ENCODE measurements around the gene TRAF3. TPM values are rescaled to one million over a fixed set of nuclear protein-coding genes. Genes with fewer than 3 reads are reported as not detected.

The TRAF3 gene
- total RNA-seq, 1 experiment from 2014 or later, result 11.2 TPM

DNA sequence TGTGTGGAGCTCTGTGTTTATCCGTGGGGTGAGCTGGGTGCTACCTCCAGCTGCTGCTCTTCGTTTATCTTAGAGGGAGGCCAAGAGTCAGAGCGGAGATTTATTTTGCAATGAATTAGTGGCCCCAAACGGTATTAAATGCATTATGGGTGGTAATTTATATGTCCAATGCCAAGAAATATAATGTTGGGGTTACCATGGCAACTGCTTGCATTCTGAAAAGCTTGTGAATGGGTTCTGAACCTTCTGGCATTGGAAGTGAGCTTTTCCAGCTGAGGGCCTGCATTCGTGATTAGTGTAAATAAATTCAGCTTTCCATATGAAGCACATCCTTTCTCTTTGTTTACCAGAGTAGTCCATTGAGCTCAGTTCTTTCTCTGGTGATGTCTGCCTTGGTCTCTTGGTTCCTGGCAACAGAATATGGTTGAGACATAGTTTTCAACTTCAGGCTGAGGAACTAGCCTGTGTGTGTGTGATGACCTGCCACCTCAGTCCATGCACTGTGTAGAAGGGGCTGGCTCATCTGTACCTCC lies 51.8 kb downstream of the TRAF3 start (continued):
- TF ChIP-seq, protein P1, sequence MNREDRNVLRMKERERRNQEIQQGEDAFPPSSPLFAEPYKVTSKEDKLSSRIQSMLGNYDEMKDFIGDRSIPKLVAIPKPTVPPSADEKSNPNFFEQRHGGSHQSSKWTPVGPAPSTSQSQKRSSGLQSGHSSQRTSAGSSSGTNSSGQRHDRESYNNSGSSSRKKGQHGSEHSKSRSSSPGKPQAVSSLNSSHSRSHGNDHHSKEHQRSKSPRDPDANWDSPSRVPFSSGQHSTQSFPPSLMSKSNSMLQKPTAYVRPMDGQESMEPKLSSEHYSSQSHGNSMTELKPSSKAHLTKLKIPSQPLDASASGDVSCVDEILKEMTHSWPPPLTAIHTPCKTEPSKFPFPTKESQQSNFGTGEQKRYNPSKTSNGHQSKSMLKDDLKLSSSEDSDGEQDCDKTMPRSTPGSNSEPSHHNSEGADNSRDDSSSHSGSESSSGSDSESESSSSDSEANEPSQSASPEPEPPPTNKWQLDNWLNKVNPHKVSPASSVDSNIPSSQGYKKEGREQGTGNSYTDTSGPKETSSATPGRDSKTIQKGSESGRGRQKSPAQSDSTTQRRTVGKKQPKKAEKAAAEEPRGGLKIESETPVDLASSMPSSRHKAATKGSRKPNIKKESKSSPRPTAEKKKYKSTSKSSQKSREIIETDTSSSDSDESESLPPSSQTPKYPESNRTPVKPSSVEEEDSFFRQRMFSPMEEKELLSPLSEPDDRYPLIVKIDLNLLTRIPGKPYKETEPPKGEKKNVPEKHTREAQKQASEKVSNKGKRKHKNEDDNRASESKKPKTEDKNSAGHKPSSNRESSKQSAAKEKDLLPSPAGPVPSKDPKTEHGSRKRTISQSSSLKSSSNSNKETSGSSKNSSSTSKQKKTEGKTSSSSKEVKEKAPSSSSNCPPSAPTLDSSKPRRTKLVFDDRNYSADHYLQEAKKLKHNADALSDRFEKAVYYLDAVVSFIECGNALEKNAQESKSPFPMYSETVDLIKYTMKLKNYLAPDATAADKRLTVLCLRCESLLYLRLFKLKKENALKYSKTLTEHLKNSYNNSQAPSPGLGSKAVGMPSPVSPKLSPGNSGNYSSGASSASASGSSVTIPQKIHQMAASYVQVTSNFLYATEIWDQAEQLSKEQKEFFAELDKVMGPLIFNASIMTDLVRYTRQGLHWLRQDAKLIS (CRISPR knock-in tag; IDR thresholded peaks at IDR 0.05; ENCODE audit: borderline replicate concordance), result no peak
- no peak for TF ChIP-seq RELA (CRISPR knock-in tag; IDR thresholded peaks at IDR 0.05; ENCODE audit: borderline replicate concordance)
- no peak for TF ChIP-seq JAZF1 (CRISPR knock-in tag; IDR thresholded peaks at IDR 0.05)
- TF ChIP-seq, protein P2, sequence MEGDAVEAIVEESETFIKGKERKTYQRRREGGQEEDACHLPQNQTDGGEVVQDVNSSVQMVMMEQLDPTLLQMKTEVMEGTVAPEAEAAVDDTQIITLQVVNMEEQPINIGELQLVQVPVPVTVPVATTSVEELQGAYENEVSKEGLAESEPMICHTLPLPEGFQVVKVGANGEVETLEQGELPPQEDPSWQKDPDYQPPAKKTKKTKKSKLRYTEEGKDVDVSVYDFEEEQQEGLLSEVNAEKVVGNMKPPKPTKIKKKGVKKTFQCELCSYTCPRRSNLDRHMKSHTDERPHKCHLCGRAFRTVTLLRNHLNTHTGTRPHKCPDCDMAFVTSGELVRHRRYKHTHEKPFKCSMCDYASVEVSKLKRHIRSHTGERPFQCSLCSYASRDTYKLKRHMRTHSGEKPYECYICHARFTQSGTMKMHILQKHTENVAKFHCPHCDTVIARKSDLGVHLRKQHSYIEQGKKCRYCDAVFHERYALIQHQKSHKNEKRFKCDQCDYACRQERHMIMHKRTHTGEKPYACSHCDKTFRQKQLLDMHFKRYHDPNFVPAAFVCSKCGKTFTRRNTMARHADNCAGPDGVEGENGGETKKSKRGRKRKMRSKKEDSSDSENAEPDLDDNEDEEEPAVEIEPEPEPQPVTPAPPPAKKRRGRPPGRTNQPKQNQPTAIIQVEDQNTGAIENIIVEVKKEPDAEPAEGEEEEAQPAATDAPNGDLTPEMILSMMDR (IDR thresholded peaks at IDR 0.05), result no peak
- TF ChIP-seq NFATC4 (CRISPR knock-in tag; IDR thresholded peaks at IDR 0.05), result no peak
- no peak for TF ChIP-seq RORB (CRISPR knock-in tag; IDR thresholded peaks at IDR 0.05)
- TF ChIP-seq, protein P3, sequence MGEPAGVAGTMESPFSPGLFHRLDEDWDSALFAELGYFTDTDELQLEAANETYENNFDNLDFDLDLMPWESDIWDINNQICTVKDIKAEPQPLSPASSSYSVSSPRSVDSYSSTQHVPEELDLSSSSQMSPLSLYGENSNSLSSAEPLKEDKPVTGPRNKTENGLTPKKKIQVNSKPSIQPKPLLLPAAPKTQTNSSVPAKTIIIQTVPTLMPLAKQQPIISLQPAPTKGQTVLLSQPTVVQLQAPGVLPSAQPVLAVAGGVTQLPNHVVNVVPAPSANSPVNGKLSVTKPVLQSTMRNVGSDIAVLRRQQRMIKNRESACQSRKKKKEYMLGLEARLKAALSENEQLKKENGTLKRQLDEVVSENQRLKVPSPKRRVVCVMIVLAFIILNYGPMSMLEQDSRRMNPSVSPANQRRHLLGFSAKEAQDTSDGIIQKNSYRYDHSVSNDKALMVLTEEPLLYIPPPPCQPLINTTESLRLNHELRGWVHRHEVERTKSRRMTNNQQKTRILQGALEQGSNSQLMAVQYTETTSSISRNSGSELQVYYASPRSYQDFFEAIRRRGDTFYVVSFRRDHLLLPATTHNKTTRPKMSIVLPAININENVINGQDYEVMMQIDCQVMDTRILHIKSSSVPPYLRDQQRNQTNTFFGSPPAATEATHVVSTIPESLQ (CRISPR knock-in tag; IDR thresholded peaks at IDR 0.05), result no peak
- TF ChIP-seq ETV6 (CRISPR knock-in tag; IDR thresholded peaks at IDR 0.05), result no peak
- TF ChIP-seq, protein P4, sequence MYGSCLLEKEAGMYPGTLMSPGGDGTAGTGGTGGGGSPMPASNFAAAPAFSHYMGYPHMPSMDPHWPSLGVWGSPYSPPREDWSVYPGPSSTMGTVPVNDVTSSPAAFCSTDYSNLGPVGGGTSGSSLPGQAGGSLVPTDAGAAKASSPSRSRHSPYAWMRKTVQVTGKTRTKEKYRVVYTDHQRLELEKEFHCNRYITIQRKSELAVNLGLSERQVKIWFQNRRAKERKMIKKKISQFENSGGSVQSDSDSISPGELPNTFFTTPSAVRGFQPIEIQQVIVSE (CRISPR knock-in tag; IDR thresholded peaks at IDR 0.05; ENCODE audit: borderline replicate concordance), result no peak
- no peak for TF ChIP-seq SMAD4 (CRISPR knock-in tag; IDR thresholded peaks at IDR 0.05)
- no peak for TF ChIP-seq ZNF416 (CRISPR knock-in tag; IDR thresholded peaks at IDR 0.05)
- TF ChIP-seq, protein P5, sequence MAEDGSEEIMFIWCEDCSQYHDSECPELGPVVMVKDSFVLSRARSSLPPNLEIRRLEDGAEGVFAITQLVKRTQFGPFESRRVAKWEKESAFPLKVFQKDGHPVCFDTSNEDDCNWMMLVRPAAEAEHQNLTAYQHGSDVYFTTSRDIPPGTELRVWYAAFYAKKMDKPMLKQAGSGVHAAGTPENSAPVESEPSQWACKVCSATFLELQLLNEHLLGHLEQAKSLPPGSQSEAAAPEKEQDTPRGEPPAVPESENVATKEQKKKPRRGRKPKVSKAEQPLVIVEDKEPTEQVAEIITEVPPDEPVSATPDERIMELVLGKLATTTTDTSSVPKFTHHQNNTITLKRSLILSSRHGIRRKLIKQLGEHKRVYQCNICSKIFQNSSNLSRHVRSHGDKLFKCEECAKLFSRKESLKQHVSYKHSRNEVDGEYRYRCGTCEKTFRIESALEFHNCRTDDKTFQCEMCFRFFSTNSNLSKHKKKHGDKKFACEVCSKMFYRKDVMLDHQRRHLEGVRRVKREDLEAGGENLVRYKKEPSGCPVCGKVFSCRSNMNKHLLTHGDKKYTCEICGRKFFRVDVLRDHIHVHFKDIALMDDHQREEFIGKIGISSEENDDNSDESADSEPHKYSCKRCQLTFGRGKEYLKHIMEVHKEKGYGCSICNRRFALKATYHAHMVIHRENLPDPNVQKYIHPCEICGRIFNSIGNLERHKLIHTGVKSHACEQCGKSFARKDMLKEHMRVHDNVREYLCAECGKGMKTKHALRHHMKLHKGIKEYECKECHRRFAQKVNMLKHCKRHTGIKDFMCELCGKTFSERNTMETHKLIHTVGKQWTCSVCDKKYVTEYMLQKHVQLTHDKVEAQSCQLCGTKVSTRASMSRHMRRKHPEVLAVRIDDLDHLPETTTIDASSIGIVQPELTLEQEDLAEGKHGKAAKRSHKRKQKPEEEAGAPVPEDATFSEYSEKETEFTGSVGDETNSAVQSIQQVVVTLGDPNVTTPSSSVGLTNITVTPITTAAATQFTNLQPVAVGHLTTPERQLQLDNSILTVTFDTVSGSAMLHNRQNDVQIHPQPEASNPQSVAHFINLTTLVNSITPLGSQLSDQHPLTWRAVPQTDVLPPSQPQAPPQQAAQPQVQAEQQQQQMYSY (CRISPR knock-in tag; IDR thresholded peaks at IDR 0.05), result no peak
- TF ChIP-seq FOXJ3 (CRISPR knock-in tag; IDR thresholded peaks at IDR 0.05; ENCODE audit: borderline replicate concordance), result no peak

DNA sequence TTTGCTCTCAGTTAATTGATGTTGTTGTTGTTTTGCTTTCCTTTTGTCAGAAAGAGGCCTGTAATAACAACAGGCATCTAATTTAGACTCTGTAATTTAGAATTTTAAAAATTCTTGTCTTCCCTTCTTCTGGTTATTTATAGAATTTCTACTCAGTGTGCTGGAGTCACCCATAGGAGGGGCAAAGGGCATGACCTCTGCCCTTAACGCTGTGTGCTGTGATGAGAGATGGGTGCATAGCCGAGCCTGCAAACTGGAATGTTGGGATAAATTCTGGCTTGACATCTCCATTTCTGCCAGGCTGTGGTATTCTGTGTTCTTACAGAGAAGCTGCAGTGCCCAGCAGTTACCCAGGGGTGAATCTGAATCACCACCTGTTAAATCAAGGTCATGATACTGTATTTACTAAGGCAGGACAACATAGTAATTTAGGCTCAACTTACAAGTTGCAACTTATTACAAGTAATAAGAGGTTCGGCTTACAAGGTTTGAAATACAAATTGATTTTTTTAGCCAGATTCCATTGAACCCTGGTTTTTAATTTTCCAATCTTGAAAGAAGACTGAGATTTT lies 53.3 kb downstream of the TRAF3 start:
- H3K27me3 Mint-ChIP-seq (ENCODE audit: low read depth), result no peaks in the 10 kb centered on the region
- no peaks in the 10 kb centered on the region for H3K9me3 Mint-ChIP-seq
- DNase-seq (ENCODE audit: low spot score), result no peak
- peak overlapping the region; percentile 78 for H3K27ac Mint-ChIP-seq
- no peak overlapping the region for H3K4me3 Mint-ChIP-seq
- peaks cover 80% of the 10 kb centered on the region for H3K4me1 Mint-ChIP-seq
- no peaks in the 10 kb centered on the region for H3K36me3 Mint-ChIP-seq
- no peak for ATAC-seq
- POLR2A ChIA-PET, result interaction anchor here (0.5 to 0.6 kb wide), 2 partner anchors 28 to 1531 kb away, joined by 3 to 4 read pairs; no protein-coding TSS in a partner anchor
- CTCF ChIA-PET, result no interaction called here
- TF ChIP-seq ZNF219 (CRISPR knock-in tag; IDR thresholded peaks at IDR 0.05; ENCODE audit: borderline replicate concordance), result no peak
- TF ChIP-seq, protein P6, sequence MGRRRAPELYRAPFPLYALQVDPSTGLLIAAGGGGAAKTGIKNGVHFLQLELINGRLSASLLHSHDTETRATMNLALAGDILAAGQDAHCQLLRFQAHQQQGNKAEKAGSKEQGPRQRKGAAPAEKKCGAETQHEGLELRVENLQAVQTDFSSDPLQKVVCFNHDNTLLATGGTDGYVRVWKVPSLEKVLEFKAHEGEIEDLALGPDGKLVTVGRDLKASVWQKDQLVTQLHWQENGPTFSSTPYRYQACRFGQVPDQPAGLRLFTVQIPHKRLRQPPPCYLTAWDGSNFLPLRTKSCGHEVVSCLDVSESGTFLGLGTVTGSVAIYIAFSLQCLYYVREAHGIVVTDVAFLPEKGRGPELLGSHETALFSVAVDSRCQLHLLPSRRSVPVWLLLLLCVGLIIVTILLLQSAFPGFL (CRISPR knock-in tag; IDR thresholded peaks at IDR 0.05; ENCODE audit: borderline replicate concordance), result no peak
- TF ChIP-seq, protein P7, sequence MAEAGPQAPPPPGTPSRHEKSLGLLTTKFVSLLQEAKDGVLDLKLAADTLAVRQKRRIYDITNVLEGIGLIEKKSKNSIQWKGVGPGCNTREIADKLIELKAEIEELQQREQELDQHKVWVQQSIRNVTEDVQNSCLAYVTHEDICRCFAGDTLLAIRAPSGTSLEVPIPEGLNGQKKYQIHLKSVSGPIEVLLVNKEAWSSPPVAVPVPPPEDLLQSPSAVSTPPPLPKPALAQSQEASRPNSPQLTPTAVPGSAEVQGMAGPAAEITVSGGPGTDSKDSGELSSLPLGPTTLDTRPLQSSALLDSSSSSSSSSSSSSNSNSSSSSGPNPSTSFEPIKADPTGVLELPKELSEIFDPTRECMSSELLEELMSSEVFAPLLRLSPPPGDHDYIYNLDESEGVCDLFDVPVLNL (CRISPR knock-in tag; IDR thresholded peaks at IDR 0.05; ENCODE audit: borderline replicate concordance, low read depth), result no peak
- no peak for TF ChIP-seq IRF2 (CRISPR knock-in tag; IDR thresholded peaks at IDR 0.05; ENCODE audit: borderline replicate concordance, low read depth)
- TF ChIP-seq ZNF671 (CRISPR knock-in tag; IDR thresholded peaks at IDR 0.05), result no peak

Data from WTC11 (cell line).